Stimulated activated CD4-positive, alpha-beta T cell treated with anti-CD3 and anti-CD28 coated beads, TNF-alpha, amount 100 ng/mL, for 48 hours (primary cell): ENCODE data around the gene IQGAP2.

Source experiments
- DNase-seq, 3 donors: peaks; one replicate each; pipeline ENCODE4 v3.0.0-alpha.2; 2020; ENCODE audit warnings: low read depth in 3 of 3

Gene IQGAP2

DNA sequence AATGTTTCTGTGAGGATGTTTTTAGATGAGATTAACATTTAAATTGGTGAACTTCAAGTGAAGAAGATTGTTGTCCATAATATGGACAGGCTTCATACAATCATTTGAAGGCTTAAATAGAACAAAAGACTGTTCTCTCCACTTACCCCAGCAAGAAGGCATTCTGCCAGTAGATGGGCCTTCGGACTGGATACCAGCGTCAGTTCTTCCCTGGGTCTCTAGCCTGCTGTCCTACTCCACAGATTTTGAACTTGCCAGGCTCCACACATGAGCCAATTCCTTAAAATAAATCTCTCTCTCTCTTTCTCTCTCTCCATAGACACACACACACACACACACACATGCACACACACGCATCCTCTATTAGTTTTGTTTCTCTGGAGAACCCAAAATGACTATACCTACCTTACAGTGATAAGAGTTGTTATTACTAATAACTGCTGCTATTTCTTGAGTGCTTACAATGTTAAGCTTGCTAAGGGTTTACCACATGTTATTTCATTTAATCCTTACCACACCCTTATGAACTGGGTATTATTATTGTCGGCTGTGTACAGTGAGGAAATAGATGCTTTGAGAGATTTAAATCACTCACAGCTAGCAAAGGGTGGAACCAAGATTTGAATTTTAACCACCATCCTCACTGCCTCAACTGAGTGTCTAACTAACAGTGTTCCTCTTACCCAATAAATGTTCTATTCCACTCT, 19.8 kb upstream of the IQGAP2 start:
- DNase-seq: no peak

DNA sequence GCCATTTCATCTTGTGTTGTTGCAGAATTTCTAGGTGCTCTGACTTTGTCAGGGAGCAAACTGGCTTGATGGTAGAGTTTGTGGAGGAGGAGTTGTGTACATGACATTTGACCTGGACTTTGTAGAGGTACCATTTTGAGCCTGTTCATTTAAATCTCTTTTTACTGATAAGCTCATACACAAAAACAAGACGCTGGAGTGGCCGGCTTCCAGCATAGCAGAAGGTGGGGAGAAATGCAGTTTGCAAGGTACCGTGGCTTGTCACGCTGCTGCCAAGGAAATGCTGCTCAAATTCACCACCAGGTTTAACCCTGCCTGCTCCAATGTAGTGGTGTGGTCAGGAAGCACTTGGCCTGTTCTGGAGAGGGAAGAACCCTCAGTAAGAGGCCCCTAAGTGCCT, 18.9 kb upstream of the IQGAP2 start:
- DNase-seq: no peak

DNA sequence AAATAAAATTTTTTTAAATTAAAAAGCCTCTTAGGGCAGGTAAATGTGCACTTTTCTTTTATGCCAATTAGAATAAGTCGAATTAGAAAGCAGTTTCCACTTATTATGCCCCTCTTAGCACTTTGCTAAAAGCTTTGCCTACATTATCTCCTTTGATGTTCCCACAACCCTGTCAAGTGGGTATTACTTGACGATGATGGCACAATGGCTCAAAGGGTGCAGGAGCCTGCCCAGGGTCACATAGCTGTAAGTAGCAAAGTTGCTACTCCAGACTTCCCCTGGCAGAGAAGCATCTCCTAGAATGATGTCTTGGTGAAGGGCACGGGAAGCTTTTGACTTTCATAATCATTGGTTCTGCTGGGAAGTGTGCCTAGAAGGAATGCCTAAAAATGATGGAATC, 18.4 kb upstream of the IQGAP2 start:
- DNase-seq: no peak

DNA sequence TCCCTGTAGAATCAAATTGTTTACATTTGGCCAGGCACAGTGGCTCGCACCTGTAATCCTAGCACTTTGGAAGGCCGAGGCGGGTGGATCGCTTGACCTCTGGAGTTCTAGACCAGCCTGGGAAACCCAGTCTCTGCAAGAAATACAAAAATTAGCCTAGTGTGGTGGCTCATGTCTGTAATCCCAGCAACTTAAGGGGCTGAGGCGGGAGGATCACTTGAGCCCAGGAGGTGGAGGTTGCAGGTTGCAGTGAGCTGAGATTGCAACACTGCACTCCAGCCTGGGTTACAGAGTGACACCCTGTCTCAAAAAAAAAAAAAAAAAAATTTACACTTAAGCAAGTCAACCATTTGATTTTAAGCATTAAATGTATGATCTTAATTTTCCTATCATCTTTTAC, 17.5 kb upstream of the IQGAP2 start:
- no peak for DNase-seq

DNA sequence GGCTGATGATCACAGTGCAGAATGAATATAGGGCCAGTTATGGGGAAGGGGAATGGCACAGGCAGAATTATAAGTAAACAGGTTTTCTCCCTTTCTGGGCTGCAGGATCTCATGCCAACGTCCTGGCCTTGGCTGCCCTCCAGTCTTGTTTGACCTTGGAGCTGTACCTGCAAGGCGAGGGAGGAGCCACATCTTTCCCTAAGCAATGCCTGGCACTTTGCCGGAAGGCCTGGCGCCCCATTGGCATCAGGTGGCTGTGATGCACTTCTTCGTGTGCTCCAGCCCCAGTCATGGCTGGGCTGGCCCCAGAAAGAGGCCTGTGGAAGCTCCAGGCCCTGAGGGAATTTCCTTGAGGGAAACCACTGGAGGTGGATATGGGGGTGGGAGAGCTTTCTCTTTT, 16.7 kb upstream of the IQGAP2 start:
- DNase-seq: no peak

DNA sequence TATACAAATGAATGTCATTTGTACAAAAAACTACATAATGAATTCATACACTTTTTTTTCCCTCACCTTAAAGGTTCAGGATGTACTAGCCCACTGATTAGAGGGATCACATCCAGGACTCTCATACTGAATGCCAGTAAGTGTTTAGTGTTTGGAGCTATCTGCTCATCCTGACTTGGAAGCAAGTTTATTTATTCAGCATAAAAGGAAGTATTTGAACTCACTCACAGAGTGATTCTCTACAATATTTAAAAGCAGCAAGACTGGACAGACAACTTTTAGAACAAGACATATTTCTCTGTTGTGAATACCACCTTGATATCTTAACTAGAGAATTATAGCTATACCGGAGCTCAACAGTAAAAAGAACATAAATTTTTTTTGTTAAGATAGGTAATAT, 14.8 kb upstream of the IQGAP2 start:
- no peak for DNase-seq

DNA sequence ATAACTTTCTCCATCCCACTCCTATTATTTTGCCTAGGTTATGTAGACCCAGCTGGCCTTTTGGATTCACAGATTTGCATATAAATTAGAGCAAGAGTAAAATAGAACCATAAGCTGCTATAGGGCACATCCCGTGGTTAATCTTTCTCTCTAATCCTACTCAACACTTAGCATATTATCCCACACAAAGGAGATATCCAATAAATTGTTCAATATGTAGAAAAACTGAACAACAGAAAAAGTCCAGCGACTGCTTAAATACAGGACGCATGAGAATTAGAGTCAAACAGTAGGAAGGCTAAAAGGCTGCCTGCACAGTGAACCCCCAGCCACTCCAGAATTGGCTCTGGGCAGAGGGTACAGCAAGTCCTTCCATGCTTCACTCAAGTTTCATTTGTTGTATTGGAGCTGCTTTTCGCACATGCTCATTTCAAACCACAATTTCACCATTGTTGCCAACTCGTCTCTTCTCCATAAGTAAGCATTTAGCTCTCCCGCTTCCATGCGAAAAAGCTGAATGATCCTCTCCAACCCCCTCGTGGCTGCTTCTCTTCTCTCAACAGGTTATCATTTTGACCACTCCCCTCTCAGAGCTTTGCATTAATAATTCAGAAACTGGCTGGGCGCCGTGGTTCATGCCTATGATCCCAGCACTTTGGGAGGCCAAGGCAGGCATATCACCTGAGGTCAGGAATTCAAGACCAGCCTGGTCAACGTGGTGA, 14.1 kb upstream of the IQGAP2 start:
- DNase-seq: no peak

DNA sequence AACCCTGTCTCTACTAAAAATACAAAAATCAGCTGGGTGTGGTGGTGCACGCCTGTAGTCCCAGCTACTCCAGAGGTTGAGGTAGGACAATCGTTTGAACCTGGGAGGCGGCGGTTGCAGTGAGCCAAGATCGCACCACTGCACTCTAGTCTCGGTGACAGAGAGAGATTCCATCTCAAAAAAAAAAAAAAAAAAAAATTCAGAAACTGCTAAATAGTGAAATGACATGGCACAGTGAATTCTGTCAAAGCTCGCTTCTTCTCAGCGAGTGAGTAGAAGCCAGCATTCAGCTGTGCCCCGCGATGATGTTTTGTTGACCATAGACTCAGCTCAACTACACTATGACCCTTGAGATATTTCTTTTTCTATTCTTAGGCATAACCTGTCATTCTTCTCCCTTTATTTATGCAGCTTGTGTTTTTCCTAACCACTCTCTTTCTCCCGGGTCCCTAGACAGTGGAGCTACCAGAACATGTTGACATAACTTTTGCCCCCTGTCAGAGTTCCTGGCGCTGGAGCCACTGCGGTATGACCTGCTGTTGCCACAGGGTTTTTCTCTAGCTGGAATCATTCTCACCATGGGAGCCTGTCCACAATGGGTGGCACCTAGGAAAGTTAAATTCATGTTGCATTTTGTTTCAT, 13.5 kb upstream of the IQGAP2 start:
- no peak for DNase-seq

DNA sequence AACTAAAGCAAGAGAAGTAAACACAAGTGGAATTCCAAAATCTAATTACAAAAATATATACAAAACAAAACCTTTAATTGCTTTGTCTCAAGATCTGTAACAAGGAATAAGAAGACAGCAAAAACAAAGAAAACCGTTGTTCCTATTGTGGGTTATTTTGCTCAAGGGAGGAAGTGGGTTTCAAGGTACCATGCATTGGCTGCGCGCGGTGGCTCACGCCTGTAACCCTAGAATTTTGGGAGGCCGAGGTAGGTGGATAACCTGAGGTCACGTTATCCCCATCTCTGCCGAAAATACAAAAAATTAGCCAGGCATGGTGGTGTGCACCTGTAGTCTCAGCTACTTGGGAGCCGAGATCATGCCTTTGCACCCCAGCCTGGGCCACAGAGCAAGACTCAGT, 12.1 kb upstream of the IQGAP2 start:
- no peak for DNase-seq

DNA sequence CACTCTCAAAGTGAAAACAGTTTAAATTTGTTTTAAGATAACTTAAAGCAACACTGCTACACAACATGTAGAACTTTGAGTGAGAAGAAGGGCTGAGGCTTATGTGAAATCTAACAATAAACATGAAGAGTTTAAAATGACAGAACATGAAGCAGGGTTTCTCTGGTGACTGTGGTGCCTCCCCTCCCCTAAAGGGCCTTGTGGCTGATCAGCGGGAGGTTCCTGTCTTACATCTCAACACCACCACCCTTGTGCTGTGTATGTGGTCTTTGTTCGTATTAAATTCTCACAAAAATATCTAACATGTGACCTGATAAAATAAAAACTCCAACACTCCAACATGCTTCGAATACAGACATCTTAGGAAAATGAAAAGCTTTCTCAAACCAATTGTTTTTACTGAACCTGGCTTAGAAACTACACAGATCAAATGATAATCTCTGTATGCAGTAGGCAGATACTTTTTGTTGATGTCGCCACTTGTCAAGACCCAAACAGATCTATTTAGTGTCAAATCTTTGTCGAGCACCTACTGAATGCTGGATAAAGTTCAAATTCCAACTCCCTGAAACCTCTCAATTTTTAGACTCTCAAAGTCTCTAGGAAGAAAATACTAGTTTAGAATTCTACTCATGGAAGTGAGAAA, 9.9 kb upstream of the IQGAP2 start:
- no peak for DNase-seq

DNA sequence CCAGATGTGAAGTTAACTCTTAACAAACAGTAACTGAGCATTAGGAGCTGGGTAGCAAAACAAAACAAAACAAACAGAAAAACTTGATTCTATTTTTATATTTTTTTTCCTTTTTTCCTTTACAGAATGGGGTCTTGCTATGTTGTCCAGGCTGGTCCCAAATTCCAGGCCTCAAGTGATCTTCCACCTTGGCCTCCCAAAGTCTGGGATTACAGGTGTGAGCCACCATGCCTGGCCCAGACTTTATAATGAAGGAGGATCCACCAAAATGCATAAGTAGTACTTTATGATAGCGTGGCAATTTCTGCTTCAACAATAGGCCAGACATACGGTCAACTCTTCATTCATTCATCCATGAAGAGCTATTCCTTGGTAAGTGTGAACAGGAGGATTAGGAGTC, 5.9 kb upstream of the IQGAP2 start:
- DNase-seq: no peak

DNA sequence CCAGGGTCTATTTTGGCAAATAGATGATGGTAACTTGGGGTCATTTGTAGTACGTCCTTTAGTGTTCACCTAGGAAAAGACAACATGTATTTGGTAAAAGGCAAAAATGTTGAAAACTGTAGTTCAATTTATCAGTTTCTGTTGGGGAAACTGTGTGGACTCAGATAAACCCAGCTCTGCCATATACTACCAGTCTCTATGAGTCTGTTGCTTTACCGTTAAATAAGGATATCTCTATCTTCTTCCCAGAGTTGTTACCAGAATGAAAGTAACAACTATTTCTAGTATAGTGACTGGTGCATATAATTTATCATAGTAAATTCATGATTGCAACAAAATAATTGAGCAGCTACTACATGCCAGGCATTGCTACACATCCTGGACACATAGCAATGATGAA, 3.8 kb upstream of the IQGAP2 start:
- no peak for DNase-seq

DNA sequence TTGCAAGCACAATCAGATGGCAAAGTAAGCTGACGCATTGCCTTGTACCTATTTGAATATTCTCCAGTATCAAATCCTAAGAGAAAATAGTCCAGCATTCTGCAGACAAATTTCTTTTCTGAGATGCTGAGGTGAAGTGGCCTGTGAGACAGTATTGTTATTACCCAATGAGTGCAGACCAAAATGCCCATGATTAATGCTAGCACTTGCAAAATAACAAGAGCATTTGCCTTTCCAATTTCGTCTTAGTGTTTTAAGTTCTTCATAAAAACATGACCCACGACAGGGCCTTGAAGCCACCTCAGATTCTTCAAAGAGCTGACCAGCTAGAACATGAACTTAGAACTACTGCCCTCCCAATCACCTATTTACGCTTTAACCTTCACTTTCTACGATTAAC, 2.6 kb upstream of the IQGAP2 start:
- DNase-seq: no peak

DNA sequence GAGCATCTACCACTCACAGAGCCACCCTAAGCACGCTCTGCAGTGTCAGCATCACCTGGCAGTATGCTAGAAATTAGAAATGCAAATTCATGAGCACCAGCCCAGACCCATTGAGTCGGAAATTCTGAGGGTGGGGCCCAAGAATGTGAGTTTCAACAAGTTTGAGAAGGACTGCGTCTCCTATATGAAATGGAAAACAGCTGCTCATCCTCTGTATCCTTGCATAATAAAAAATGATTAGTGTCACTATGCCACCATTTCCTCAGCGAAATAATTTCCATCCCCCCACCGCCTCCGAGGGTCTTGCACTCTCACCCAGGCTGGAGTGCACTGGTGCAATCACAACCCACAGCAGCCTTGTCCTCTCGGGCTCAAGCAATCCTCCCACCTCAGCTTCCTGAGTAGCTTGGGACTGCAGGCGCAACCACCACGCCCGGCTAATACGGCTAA, 1.3 kb upstream of the IQGAP2 start:
- peak in 2 of 3 donors; percentile 13 to 29 for DNase-seq

DNA sequence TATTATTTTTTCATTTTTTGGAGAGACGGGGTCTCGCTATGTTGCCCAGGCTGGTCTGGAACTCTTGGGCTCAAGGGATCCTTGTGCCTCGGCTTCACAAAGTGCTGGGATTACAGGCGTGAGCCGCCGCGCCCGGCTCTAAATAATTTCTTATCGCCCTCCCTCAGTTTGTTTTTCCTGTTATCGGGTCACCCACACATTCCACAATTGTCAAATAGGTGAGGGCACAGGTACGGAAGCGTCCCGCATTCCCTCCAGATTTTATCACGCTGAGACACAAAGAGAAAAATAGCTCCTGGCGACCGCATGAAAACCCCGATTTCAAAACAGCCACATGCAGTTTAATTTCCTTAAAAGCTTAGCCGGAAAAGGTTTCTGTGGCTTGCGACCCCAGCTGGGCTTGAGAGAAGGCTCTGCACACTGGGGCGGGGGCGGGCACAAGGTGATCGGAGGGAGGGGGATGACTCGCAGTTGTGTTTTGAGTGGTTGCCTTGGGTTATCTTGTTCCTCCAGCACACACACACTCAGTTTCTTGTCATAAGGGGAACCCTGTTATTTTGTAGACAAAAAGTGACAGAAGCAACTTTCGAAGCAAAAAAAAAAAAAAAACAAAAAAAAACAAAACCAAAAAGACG, 717 bp upstream of the IQGAP2 start:
- peak; percentile 70 to 79 (median 79) for DNase-seq

DNA sequence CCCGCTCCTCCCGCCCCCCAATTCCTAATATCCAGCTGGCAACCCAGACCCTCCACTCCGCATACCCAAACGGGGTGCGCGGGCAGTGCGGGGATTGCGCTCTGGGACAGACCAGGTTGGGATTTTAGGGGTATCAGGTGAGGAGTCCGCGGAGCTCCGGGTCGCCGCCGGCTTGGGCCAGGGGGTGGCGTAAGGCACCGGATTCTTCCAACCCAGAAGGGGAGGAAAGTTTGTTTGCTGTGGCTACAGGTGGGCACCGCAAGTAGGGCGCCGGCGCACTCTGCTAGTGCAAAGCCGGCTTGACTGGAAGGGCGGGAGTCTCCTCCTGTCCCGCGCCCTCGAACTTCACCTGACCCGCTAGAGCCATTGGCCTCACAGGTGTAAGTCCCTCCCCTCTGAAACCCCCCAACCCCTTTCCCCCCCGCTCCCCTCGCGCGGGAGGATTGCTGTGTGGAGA, 709 bp downstream of the IQGAP2 start:
- DNase-seq: peak; percentile 30 to 43 (median 39)

DNA sequence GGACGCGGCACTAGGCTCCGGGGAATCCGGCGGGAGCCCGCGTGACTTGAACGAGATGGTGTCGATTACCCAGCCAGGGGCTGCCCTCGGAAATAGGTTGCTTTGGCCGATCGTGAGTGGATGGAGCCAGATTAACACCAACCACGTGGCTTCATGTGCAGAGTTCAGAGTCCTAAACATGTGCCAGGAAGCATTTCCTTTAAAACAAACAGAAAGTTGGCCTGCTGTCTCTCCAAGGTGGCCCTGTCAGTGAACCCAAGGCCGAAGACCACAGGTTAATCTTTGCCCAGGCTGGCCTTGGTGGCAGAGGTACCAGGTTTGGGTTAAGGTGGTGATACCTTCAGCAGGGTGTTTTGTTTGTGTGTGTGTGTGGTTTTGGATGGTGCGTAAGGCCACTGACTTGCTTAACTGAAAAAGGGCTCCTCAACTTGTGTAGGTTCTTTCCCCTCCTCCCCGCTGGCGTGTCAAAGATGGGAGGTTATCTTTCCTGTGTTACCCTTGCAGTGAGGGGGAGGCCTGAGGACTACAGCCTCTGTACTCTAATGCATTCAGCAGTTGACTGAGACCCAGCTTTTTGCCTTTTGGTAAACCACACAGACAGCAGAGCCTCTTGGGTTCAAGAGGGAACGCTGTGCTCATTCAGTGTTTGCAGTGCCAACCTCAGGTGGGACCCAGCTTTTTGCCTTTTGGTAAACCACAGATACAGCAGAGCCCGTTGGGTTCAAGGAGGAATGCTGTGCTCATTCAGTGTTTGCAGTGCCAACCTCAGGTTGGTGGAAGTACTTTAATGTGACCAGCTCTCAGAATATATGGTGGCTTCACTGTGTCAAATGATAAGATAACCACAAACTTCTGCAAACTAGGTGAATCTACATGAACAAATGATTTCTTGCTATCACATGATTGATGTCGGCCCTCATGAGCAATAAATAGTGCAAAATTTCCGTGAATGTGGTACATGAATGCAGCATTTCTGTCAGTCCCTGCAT, 1.4 kb downstream of the IQGAP2 start:
- DNase-seq: peak; percentile 40 to 67 (median 64)

DNA sequence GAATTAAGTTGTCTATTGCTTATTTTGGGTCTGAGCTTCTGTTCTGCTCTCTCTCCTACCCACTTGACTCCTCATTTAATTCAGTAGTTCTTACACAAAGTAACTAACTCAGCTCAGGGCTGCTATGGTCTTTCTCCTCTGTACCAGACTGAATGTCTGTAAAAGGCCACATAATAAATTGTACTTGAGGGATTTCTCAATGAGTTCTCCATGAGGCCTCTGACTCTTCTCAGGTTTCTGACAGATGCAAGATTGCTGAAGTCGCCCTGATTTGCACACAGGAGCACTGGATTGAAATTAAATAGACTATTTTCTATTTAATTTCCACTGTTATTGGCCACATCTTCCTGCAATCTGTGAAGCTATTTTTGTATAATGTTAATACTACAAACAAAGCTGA, 2.9 kb downstream of the IQGAP2 start:
- no peak for DNase-seq

DNA sequence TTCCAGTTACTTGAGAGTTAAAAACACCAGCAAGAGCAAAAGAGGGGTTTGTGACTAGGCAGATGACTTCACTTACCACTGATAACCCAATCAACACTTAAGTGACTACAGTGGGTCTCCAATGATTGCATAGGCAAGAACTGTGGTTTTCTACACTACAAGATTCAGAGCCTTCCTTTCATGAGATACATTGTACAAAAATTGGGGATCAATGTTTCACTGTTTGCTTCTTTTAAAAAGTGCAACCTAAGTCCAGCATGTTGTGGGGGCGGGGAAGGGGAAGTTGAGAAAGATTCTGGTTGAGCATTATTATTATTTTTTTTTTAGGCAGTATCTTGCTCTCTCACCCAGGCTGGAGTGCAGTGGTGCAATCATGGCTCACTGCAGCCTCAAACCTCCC, 3.6 kb downstream of the IQGAP2 start:
- DNase-seq: no peak

DNA sequence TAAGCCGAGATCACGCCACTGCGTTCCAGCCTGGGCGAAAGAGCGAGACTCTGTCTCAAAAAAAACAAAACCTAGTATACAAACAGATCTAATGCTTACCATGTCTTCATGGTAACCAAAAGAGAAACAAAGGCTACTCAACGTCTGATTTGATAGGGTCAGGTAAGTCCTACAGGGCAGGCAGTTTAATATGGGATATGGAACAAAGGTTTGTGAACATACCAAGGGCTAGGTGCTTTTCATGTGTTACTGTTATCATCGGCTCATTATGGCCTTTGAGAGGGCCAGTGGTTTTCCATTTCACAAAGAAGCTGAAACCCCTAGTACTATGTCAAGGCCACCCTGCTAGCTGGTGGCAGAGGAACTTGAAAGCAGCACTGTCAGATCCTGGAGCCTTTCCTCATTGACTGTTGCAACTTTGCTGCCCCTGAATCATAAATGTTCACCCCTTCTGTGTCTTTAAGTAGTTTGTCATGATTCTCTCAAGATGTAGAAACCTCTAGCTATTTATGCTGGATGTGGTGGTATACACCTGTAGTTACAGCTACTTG, 5.1 kb downstream of the IQGAP2 start:
- DNase-seq: no peak
